NCI-H82 treated with DMSO at 0.1 percent for 48 hours (cell line): ENCODE measurements around the gene ZNF362.
A peak's percentile ranks its signal among the peaks of the same experiment; 100 is the strongest.

Experiments
- DNase-seq: peaks from one replicate; lab custom pipeline; 2025; ENCODE audit not compliant: unreplicated experiment; lab: John Stamatoyannopoulos, UW

Gene ZNF362

GRCh38 chr1:33244143-33244808 lies 12.0 kb upstream of the ZNF362 start:
- DNase-seq: no peak

GRCh38 chr1:33244809-33245186 lies 11.5 kb upstream of the ZNF362 start:
- no peak for DNase-seq

- DNase-seq: no peak
Measured at GRCh38 chr1:33246171-33246570, 10.1 kb upstream of the ZNF362 start.

- DNase-seq: no peak
Measured at GRCh38 chr1:33247545-33247944, 8.7 kb upstream of the ZNF362 start.

- DNase-seq: no peak
Measured at GRCh38 chr1:33248244-33248643, 8.0 kb upstream of the ZNF362 start.

GRCh38 chr1:33249422-33249821 lies 6.9 kb upstream of the ZNF362 start:
- no peak for DNase-seq

GRCh38 chr1:33250217-33250616 lies 6.1 kb upstream of the ZNF362 start:
- DNase-seq: no peak

GRCh38 chr1:33250724-33251123 lies 5.6 kb upstream of the ZNF362 start:
- no peak for DNase-seq

- DNase-seq: no peak
Measured at GRCh38 chr1:33254491-33254890, 1.8 kb upstream of the ZNF362 start.

- peak; percentile 11 for DNase-seq
Measured at GRCh38 chr1:33255347-33256220, 708 bp upstream of the ZNF362 start.

- no peak for DNase-seq
Measured at GRCh38 chr1:33256221-33256470, 146 bp upstream of the ZNF362 start.

- DNase-seq: no peak
Measured at GRCh38 chr1:33257207-33257771, 997 bp downstream of the ZNF362 start.

GRCh38 chr1:33257772-33258712 lies 1.8 kb downstream of the ZNF362 start:
- DNase-seq: no peak

- DNase-seq: no peak
Measured at GRCh38 chr1:33258788-33259274, 2.5 kb downstream of the ZNF362 start.

- no peak for DNase-seq
Measured at GRCh38 chr1:33259879-33260278, 3.6 kb downstream of the ZNF362 start.

GRCh38 chr1:33260439-33260838 lies 4.1 kb downstream of the ZNF362 start:
- no peak for DNase-seq

GRCh38 chr1:33261344-33261743 lies 5.1 kb downstream of the ZNF362 start:
- DNase-seq: no peak

GRCh38 chr1:33263890-33264504 lies 7.7 kb downstream of the ZNF362 start:
- no peak for DNase-seq

- DNase-seq: no peak
Measured at GRCh38 chr1:33265780-33266605, 9.7 kb downstream of the ZNF362 start.

- DNase-seq: no peak
Measured at GRCh38 chr1:33266766-33267165, 10.5 kb downstream of the ZNF362 start.
